HCT116 (cell line): ENCODE data around the gene TFIP11. TPM values are rescaled to one million over a fixed set of nuclear protein-coding genes. Genes with fewer than 3 reads are reported as not detected.

Experiments
- ATAC-seq: fragments of 200-7000 bp; cut with Tn5 transposase; 2 replicates; pipeline ENCODE4 v1.9.1; 2020; ENCODE audit warnings: mild to moderate bottlenecking, moderate library complexity
- BruUV-seq: library from RNA; stranded (reverse); fragments of 400-500 nt; replicated peaks from 2 replicates; lab custom pipeline; 2021; lab: Mats Ljungman, UMichigan
- CTCF ChIA-PET: fragments of 300-600 bp; sonication (Branson Sonifier 250); formaldehyde crosslinking; loops from one replicate; lab custom pipeline; 2021; ENCODE audit warnings: antibody characterized with exemption; lab: Charles Lee
- POLR2A ChIA-PET: fragments of 300-600, 350-600 bp; sonication (Branson Sonifier 250); formaldehyde crosslinking; loops from one replicate; lab custom pipeline; 2021; ENCODE audit warnings: antibody characterized with exemption; lab: Charles Lee
- RAD21 ChIA-PET, 2 experiments: fragments of 300-600 bp; sonication (Branson Sonifier 250); formaldehyde crosslinking; loops; one replicate each; lab custom pipeline; 2023; ENCODE audit warnings: low total read pairs in 2 of 2; ENCODE audit not compliant: uncharacterized antibody in 2 of 2, unreplicated experiment in 2 of 2, low non-redundant PET in 1 of 2; lab: Charles Lee
- DNase-seq: peaks from one replicate; pipeline ENCODE4 v3.0.0-alpha.2; 2010; ENCODE audit warnings: low read depth, low spot score
- H2AFZ ChIP-seq: fragments of 200-600 bp; shearing (Covaris generic), sonication (generic); 2 replicates; pipeline ENCODE4 v1.6.1; 2017; ENCODE audit warnings: low read depth, mixed run types, mixed read lengths, antibody characterized with exemption, low read length; ENCODE audit not compliant: poor library complexity, severe bottlenecking
- H3K27ac ChIP-seq: 2 replicates; pipeline ENCODE4 v1.5.1; 2012; ENCODE audit warnings: low read depth, low read length
- H3K27me3 ChIP-seq: fragments of 200-600 bp; sonication (generic); 2 replicates; pipeline ENCODE4 v1.6.1; 2016; ENCODE audit warnings: mixed run types, low read length, mixed read lengths; ENCODE audit not compliant: insufficient read depth
- H3K36me3 ChIP-seq, 2 experiments: fragments of 200-500 bp in 1 of 2; fragments of 200-600 bp in 1 of 2; sonication (Bioruptor generic) in 1 of 2; sonication (generic) in 1 of 2; 2 replicates each; pipeline versions ENCODE4 v1.5.1 to v1.6.1; 2014 to 2016; ENCODE audit warnings: low read length in 2 of 2, inconsistent platforms in 1 of 2, mixed read lengths in 1 of 2, mixed run types in 1 of 2; ENCODE audit not compliant: insufficient read depth in 2 of 2, control insufficient read depth in 1 of 2
- H3K4me1 ChIP-seq, 2 experiments: fragments of 200-600 bp in 1 of 2; sonication (generic) in 1 of 2; 2 replicates each; pipeline versions ENCODE4 v1.5.1 to v1.6.1; 2012 to 2017; ENCODE audit warnings: low read length in 2 of 2, inconsistent platforms in 1 of 2, mild to moderate bottlenecking in 1 of 2, mixed read lengths in 1 of 2, mixed run types in 1 of 2, moderate library complexity in 1 of 2; ENCODE audit not compliant: insufficient read depth in 2 of 2, control insufficient read depth in 1 of 2
- H3K4me2 ChIP-seq: fragments of 200-600 bp; sonication (generic); 2 replicates; pipeline ENCODE4 v1.6.1; 2017; ENCODE audit warnings: mixed run types, low read length, mixed read lengths
- H3K4me3 ChIP-seq, 2 experiments: fragments of 200-600 bp in 1 of 2; sonication (generic) in 1 of 2; replicated peaks in 1 of 2; 2 replicates each; pipeline ENCODE4 v1.5.1; 2011 to 2016; ENCODE audit warnings: low read length in 2 of 2, control low read depth in 1 of 2, low read depth in 1 of 2, mild to moderate bottlenecking in 1 of 2, mixed read lengths in 1 of 2, mixed run types in 1 of 2
- H3K79me2 ChIP-seq: fragments of 200-600 bp; sonication (generic); 2 replicates; pipeline ENCODE4 v1.6.1; 2017; ENCODE audit warnings: mild to moderate bottlenecking, mixed run types, low read length, moderate library complexity, mixed read lengths; ENCODE audit not compliant: insufficient read depth
- H3K9ac ChIP-seq: fragments of 200-600 bp; sonication (generic); 2 replicates; pipeline ENCODE4 v1.6.1; 2016; ENCODE audit warnings: low read length, mixed read lengths
- H3K9me2 ChIP-seq: fragments of 200-600 bp; sonication (generic), shearing (Covaris generic); 2 replicates; pipeline ENCODE4 v1.6.1; 2017; ENCODE audit warnings: mixed run types, mild to moderate bottlenecking, moderate library complexity; ENCODE audit not compliant: insufficient read depth
- H3K9me3 ChIP-seq, 2 experiments: fragments of 200-500 bp in 1 of 2; fragments of 200-600 bp in 1 of 2; sonication (Bioruptor generic) in 1 of 2; sonication (generic) in 1 of 2; 2 replicates each; pipeline ENCODE4 v1.6.1; 2014 to 2017; ENCODE audit warnings: low read length in 2 of 2, mixed read lengths in 2 of 2, inconsistent platforms in 1 of 2, low read depth in 1 of 2, mild to moderate bottlenecking in 1 of 2, mixed run types in 1 of 2, moderate library complexity in 1 of 2; ENCODE audit not compliant: control insufficient read depth in 1 of 2, insufficient read depth in 1 of 2
- H4K20me1 ChIP-seq: fragments of 200-600 bp; sonication (generic), shearing (Covaris generic); 2 replicates; pipeline ENCODE4 v1.6.1; 2017; ENCODE audit warnings: mixed run types, mild to moderate bottlenecking, moderate library complexity; ENCODE audit not compliant: insufficient read depth
- ATF3 ChIP-seq: IDR thresholded peaks from 2 replicates; pipeline ENCODE4 v1.6.1; 2012
- CTCF ChIP-seq, 3 experiments: fragments of 200-600 bp in 1 of 3; sonication (generic) in 1 of 3; IDR thresholded peaks in 2 of 3; conservative IDR thresholded peaks in 1 of 3; 2 replicates each; pipeline ENCODE4 v1.5.1; 2012 to 2017; ENCODE audit warnings: low read depth in 2 of 3, low read length in 2 of 3, antibody characterized with exemption in 1 of 3, borderline replicate concordance in 1 of 3, control low read depth in 1 of 3, mild to moderate bottlenecking in 1 of 3, mixed read lengths in 1 of 3, mixed run types in 1 of 3, moderate library complexity in 1 of 3; ENCODE audit not compliant: insufficient read depth in 1 of 3
- EZH2 ChIP-seq: fragments of 200-600 bp; sonication (generic); IDR thresholded peaks from 2 replicates; pipeline ENCODE4 v1.6.1; 2017; ENCODE audit warnings: antibody characterized with exemption, mixed run types
- intact Hi-C: fragments of 100-400 bp; cut with micrococcal nuclease; formaldehyde crosslinking; loops from 2 replicates; pipeline ENCODE4 v1.10.0; 2022
- total RNA-seq: library from RNA; stranded (reverse); gene quantifications from one replicate; pipeline ENCODE4 v1.2.1, GENCODE V29; 2021; ENCODE audit not compliant: unreplicated experiment
- TF ChIP-seq, protein P1 (sequence below): IDR thresholded peaks from 2 replicates; pipeline ENCODE4 v1.6.1; 2012

The TFIP11 gene
- total RNA-seq, 1 experiment from 2014 or later, result 28.1 TPM

- no peak for TF ChIP-seq CTCF (IDR thresholded peaks at IDR 0.05 in 2 of 3, conservative IDR thresholded peaks at IDR 0.05 in 1 of 3; ENCODE audit: borderline replicate concordance in 1 of 3, insufficient read depth in 1 of 3, low read depth in 2 of 3, low read length in 2 of 3)
- no peak for TF ChIP-seq EZH2
- TF ChIP-seq, protein P1, sequence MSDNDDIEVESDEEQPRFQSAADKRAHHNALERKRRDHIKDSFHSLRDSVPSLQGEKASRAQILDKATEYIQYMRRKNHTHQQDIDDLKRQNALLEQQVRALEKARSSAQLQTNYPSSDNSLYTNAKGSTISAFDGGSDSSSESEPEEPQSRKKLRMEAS, result no peak
- TF ChIP-seq, all 23 proteins: peak for 0
Observed at GRCh38 chr22:26525946-26526564, 13.8 kb upstream of the TFIP11 start (continued).

DNA sequence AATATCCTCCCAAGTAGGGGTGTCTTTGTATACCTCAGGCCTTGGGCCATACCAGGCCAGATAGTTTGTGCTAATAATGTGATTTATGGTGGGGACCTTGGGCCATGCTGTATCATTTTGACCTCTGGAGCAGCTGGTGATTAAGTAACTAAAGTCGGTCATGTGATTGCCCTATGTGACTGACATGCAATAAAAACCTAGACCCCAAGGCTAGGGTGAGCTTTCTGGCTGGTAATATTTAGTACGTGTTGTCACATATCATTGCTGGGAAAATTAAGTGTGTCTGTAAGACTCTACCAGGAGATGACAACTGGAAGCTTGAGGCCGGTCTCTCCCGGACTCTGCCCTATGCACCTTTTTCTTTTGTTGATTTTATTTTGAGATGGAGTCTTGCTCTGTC, 12.6 kb upstream of the TFIP11 start:
- BruUV-seq, result no TSS peak
- ATAC-seq, result no peak
- H3K27me3 ChIP-seq, result no peaks in the 10 kb centered on the region
- ChIA-PET POLR2A (no interaction called here), RAD21 (no interaction called here), CTCF (no interaction called here)
- no peak overlapping the region for H3K27ac ChIP-seq
- H3K9me2 ChIP-seq, result no peaks in the 10 kb centered on the region
- DNase-seq, result no peak
- no peaks in the 10 kb centered on the region for H4K20me1 ChIP-seq
- no peak overlapping the region for H3K4me3 ChIP-seq
- no peak overlapping the region for H3K4me2 ChIP-seq
- no peak for TF ChIP-seq ATF3
- H2AFZ ChIP-seq, result no peak overlapping the region
- no peaks in the 10 kb centered on the region for H3K4me1 ChIP-seq
- H3K9me3 ChIP-seq, result no peaks in the 10 kb centered on the region
- no peaks in the 10 kb centered on the region for H3K79me2 ChIP-seq
- H3K9ac ChIP-seq, result no peak overlapping the region
- 0 out of 4 replicates have a peak, but pooled peaks cover 0 to 2% of the 10 kb centered on the region in 2 experiments for H3K36me3 ChIP-seq
- intact Hi-C loops, result no loop called here
